ENCODE measurements around the gene RNF152. TPM values are rescaled to one million over a fixed set of nuclear protein-coding genes. Genes with fewer than 3 reads are reported as not detected.

Gene RNF152
- total RNA-seq, 6 donors from 2014 or later = 6.3 to 24.0 (median 17.9) TPM

DNA sequence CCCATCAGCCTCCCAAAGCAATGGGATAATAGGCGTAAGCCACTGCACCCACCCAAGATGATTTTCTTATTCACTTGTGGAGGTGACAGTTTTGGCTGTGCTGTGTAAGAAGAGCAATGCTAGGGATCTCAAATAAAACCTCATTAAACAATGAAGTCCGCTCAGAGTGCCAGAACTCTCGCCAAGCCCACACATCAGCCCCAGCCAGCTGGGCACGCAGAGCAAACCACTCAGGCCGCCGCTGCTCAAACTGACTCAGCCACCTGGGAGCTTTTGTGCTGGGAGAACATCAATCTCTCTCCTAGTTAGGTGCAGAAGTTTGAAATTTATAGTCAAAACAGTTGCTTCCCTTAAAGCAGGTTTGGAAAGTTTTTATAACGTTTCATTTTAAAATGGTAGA, 47.6 kb downstream of the RNF152 start:
- 98% methylated on average over 2 to 7 of the region's 7 CpGs for WGBS, 2 donors
- no peak overlapping the region for H3K27ac ChIP-seq
- ATAC-seq (ENCODE audit: low FRiP score in 2 of 2) = no peak
- no peaks in the 10 kb centered on the region for H3K9me3 ChIP-seq
- peaks cover 0 to 4% (median 0%) of the 10 kb centered on the region in 4 donors for H3K4me1 ChIP-seq
- H3K27me3 ChIP-seq = no peaks in the 10 kb centered on the region
- no peaks in the 10 kb centered on the region for H3K36me3 ChIP-seq
- no peak overlapping the region for H3K4me3 ChIP-seq
- peak in 1 of 2 donors; percentile 37 for DNase-seq
- no peak for TF ChIP-seq EP300 (IDR thresholded peaks at IDR 0.05)
- TF ChIP-seq POLR2AphosphoS5 (IDR thresholded peaks at IDR 0.05) = no peak
- TF ChIP-seq, protein P1, sequence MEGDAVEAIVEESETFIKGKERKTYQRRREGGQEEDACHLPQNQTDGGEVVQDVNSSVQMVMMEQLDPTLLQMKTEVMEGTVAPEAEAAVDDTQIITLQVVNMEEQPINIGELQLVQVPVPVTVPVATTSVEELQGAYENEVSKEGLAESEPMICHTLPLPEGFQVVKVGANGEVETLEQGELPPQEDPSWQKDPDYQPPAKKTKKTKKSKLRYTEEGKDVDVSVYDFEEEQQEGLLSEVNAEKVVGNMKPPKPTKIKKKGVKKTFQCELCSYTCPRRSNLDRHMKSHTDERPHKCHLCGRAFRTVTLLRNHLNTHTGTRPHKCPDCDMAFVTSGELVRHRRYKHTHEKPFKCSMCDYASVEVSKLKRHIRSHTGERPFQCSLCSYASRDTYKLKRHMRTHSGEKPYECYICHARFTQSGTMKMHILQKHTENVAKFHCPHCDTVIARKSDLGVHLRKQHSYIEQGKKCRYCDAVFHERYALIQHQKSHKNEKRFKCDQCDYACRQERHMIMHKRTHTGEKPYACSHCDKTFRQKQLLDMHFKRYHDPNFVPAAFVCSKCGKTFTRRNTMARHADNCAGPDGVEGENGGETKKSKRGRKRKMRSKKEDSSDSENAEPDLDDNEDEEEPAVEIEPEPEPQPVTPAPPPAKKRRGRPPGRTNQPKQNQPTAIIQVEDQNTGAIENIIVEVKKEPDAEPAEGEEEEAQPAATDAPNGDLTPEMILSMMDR (IDR thresholded peaks at IDR 0.05) = no peak
- TF ChIP-seq POLR2A (IDR thresholded peaks at IDR 0.05) = no peak

DNA sequence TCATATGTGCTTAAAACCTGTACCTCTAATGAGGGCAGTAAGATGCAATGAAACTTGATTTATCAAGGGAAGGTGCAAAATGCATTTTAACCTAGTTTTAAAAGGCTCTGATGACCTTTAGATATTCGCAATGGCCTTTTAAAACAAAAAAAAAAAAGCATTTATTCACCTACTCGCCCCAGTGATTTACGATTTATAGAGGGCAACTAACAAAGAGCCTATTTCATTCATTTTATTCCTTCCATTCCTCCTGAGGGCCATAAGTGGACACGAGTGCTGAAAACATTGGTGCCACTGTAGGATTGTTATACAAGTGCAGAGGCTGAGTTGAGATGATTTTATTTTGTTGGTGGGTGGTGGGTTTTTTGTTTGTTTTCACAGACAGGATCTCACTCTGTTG, 48.1 kb downstream of the RNF152 start:
- no peaks in the 10 kb centered on the region for H3K36me3 ChIP-seq
- H3K9me3 ChIP-seq = no peaks in the 10 kb centered on the region
- peaks cover 0 to 4% (median 0%) of the 10 kb centered on the region in 4 donors for H3K4me1 ChIP-seq
- ATAC-seq (ENCODE audit: low FRiP score in 2 of 2) (no peak), DNase-seq (no peak)
- no peak for TF ChIP-seq POLR2AphosphoS5 (IDR thresholded peaks at IDR 0.05)
- no peak for TF ChIP-seq EP300 (IDR thresholded peaks at IDR 0.05)
- TF ChIP-seq POLR2A (IDR thresholded peaks at IDR 0.05) = no peak
- TF ChIP-seq, protein P1 (IDR thresholded peaks at IDR 0.05) = no peak
- 87 to 89% methylated on average over 4 of the region's 4 CpGs for WGBS, 2 donors
- no peak overlapping the region for H3K4me3 ChIP-seq
- H3K27me3 ChIP-seq = no peaks in the 10 kb centered on the region
- no peak overlapping the region for H3K27ac ChIP-seq

DNA sequence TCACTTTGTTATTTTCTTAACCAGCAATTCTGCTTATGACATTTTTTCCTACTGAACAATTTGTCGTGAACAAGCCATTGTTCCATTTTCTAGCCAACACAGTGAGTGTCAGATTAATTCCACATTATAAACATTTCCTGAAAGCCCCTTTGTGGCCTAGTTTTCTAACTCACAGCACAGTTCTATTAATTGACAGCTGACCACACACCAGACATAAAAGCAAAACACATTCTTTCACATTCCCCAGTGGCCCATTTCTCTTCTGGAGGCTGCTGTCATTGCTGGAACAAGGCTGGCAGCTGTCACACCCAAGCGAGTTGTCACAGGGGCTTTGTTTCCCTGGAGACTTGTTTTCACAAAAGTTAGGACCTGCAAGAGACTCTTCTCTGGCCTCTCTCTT, 50.7 kb downstream of the RNF152 start:
- Histone ChIP-seq H3K4me3 (no peak overlapping the region), H3K27me3 (no peaks in the 10 kb centered on the region), H3K4me1 (peaks cover 0 to 4% (median 0%) of the 10 kb centered on the region in 4 donors), H3K9me3 (no peaks in the 10 kb centered on the region), H3K27ac (no peak overlapping the region), H3K36me3 (no peaks in the 10 kb centered on the region)
- WGBS, 2 donors = 50 to 54% methylated on average over 2 of the region's 2 CpGs
- ATAC-seq (ENCODE audit: low FRiP score in 2 of 2) = no peak
- no peak for TF ChIP-seq POLR2A (IDR thresholded peaks at IDR 0.05)
- TF ChIP-seq POLR2AphosphoS5 (IDR thresholded peaks at IDR 0.05) = no peak
- TF ChIP-seq, protein P1 (IDR thresholded peaks at IDR 0.05) = no peak
- TF ChIP-seq EP300 (IDR thresholded peaks at IDR 0.05) = no peak
- DNase-seq = no peak

DNA sequence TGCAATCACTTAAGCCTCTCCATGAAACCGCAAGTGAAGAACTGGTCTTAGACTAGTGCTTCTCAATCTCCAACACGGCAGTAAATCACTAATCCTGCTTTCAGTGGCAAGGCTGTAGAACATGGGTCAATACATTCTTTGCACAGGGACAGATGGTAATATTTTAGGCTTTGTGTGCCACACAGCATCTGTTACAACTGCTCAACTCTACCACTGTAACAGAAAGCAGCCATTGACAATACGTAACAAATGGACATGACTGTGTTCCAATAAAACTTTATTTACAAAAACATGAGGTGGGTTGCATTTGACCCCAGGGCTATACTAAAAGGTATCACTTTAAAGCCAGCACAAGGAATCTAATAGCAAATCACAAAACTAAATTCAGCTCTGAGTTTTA, 51.1 kb downstream of the RNF152 start:
- Histone ChIP-seq H3K4me1 (peaks cover 0 to 4% (median 0%) of the 10 kb centered on the region in 4 donors), H3K27ac (no peak overlapping the region), H3K27me3 (no peaks in the 10 kb centered on the region), H3K36me3 (no peaks in the 10 kb centered on the region), H3K9me3 (no peaks in the 10 kb centered on the region), H3K4me3 (no peak overlapping the region)
- 58 to 81% methylated on average over 3 of the region's 3 CpGs for whole genome bisulfite sequencing, 2 donors
- ATAC-seq (ENCODE audit: low FRiP score in 2 of 2) (no peak), DNase-seq (no peak)
- TF ChIP-seq POLR2AphosphoS5 (IDR thresholded peaks at IDR 0.05) = no peak
- no peak for TF ChIP-seq EP300 (IDR thresholded peaks at IDR 0.05)
- TF ChIP-seq, protein P1 (IDR thresholded peaks at IDR 0.05) = no peak
- no peak for TF ChIP-seq POLR2A (IDR thresholded peaks at IDR 0.05)

DNA sequence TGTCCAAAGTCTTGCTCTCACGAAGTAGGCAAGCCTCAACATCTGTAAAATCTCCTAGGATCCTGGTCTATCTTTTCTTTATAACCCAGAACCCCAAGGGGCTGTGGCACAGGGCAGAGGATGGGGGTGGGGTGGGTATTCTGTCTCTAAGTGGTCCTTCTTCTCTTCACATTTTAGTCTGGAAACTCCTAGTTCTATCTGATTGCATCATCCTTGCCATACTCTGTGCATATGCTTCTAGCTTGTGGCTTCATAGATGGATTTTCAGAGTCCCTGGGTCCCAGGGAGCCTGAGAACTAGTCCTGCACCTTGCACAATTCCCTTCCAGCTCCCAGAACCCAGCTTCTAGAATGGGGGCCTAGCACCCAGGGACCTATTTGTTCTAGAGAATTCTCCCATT, 52.5 kb downstream of the RNF152 start:
- DNase-seq = no peak
- no peaks in the 10 kb centered on the region for H3K27me3 ChIP-seq
- no peaks in the 10 kb centered on the region for H3K9me3 ChIP-seq
- no peak for TF ChIP-seq EP300 (IDR thresholded peaks at IDR 0.05)
- no peak for TF ChIP-seq POLR2A (IDR thresholded peaks at IDR 0.05)
- TF ChIP-seq, protein P1 (IDR thresholded peaks at IDR 0.05) = no peak
- TF ChIP-seq POLR2AphosphoS5 (IDR thresholded peaks at IDR 0.05) = no peak
- no peaks in the 10 kb centered on the region for H3K36me3 ChIP-seq
- H3K4me3 ChIP-seq = no peak overlapping the region
- 73 to 95% methylated on average over 1 of the region's 1 CpG for WGBS, 2 donors
- H3K27ac ChIP-seq = no peak overlapping the region
- ATAC-seq (ENCODE audit: low FRiP score in 2 of 2) = no peak
- peaks cover 0 to 4% (median 0%) of the 10 kb centered on the region in 4 donors for H3K4me1 ChIP-seq
